Activated T-cell treated with anti-CD3 and anti-CD28 coated beads for 1 hour (primary cell): ENCODE data around the gene SLC22A6.
"Not testable (repeated sequence)": the region's sequence is repeated elsewhere in the genome, so short reads cannot be mapped to it uniquely, and the experiment has no call there.

ENCODE experiments used
- DNase-seq: peaks from one replicate; pipeline ENCODE4 v3.0.0-alpha.2; 2020; ENCODE audit warnings: low read depth

SLC22A6 gene

GRCh38 chr11:62985041-62985750 lies 429 bp upstream of the SLC22A6 start:
- DNase-seq: no peak

GRCh38 chr11:62983536-62984199 lies 1.1 kb downstream of the SLC22A6 start:
- no peak for DNase-seq

- no peak for DNase-seq
Measured at GRCh38 chr11:62981743-62982142, 3.0 kb downstream of the SLC22A6 start.

GRCh38 chr11:62980133-62980760 lies 4.5 kb downstream of the SLC22A6 start:
- DNase-seq: no peak

GRCh38 chr11:62976109-62976508 lies 8.7 kb downstream of the SLC22A6 start:
- no peak for DNase-seq

- no peak for DNase-seq
Measured at GRCh38 chr11:62974848-62975522, 9.8 kb downstream of the SLC22A6 start.

GRCh38 chr11:62965574-62965973 lies 19.2 kb downstream of the SLC22A6 start:
- DNase-seq: no peak

- no peak for DNase-seq
Measured at GRCh38 chr11:62962391-62962790, 22.4 kb downstream of the SLC22A6 start.

- no peak for DNase-seq
Measured at GRCh38 chr11:62961017-62961570, 23.7 kb downstream of the SLC22A6 start.

GRCh38 chr11:62959422-62959980 lies 25.3 kb downstream of the SLC22A6 start:
- no peak for DNase-seq

GRCh38 chr11:62958547-62959421 lies 26.0 kb downstream of the SLC22A6 start:
- DNase-seq: no peak

- DNase-seq: no peak
Measured at GRCh38 chr11:62957147-62957546, 27.6 kb downstream of the SLC22A6 start.

- no peak for DNase-seq
Measured at GRCh38 chr11:62954478-62954877, 30.3 kb downstream of the SLC22A6 start.

GRCh38 chr11:62953811-62954210 lies 31.0 kb downstream of the SLC22A6 start:
- no peak for DNase-seq

- DNase-seq: no peak
Measured at GRCh38 chr11:62948765-62949320, 35.9 kb downstream of the SLC22A6 start.

- not testable (repeated sequence) for DNase-seq
Measured at GRCh38 chr11:62945538-62945937, 39.2 kb downstream of the SLC22A6 start.

GRCh38 chr11:62937528-62937927 lies 47.2 kb downstream of the SLC22A6 start:
- not testable (repeated sequence) for DNase-seq

GRCh38 chr11:62934496-62934785 lies 50.3 kb downstream of the SLC22A6 start:
- DNase-seq: no peak

GRCh38 chr11:62933750-62934495 lies 50.8 kb downstream of the SLC22A6 start:
- DNase-seq: no peak

- no peak for DNase-seq
Measured at GRCh38 chr11:62933285-62933684, 51.5 kb downstream of the SLC22A6 start.
